LNCAP (cell line): ENCODE results near the gene ESF1.
A peak's percentile ranks its signal among the peaks of the same experiment; 100 is the strongest.

Experiments
- TF ChIP-seq, protein P1 (sequence below): fragments of 450-650 bp; IDR thresholded peaks from 2 replicates; pipeline ENCODE4 v1.5.1; 2017; ENCODE audit warnings: mild to moderate bottlenecking

The ESF1 gene

DNA sequence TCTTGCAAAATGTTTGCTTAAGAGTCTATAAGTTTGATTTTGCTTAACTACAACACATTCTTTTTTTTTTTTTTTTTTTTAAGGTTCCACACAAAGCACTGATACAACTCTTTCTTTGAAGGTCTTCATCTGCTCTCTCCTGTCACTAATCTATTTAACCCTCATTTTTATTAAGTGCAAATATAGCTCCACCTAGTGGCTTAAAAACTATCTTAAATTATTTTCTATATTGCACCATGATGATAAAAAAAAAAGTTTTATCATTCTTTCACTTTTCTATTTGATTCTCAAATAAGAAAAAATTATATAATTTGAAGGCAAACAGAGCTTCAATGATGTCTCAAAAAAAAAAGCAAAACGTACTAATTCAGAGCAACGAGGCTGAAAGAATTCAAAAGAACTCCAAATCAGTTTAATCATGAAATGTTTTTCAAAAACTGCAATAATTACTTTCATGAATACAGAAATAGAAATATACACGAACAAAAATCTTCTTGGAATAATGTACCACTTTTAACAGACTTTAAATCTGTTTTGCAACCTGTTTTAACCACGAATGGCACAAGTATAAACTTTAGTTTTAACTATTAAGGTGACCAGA, 12.8 kb downstream of the ESF1 start:
- TF ChIP-seq, protein P1, sequence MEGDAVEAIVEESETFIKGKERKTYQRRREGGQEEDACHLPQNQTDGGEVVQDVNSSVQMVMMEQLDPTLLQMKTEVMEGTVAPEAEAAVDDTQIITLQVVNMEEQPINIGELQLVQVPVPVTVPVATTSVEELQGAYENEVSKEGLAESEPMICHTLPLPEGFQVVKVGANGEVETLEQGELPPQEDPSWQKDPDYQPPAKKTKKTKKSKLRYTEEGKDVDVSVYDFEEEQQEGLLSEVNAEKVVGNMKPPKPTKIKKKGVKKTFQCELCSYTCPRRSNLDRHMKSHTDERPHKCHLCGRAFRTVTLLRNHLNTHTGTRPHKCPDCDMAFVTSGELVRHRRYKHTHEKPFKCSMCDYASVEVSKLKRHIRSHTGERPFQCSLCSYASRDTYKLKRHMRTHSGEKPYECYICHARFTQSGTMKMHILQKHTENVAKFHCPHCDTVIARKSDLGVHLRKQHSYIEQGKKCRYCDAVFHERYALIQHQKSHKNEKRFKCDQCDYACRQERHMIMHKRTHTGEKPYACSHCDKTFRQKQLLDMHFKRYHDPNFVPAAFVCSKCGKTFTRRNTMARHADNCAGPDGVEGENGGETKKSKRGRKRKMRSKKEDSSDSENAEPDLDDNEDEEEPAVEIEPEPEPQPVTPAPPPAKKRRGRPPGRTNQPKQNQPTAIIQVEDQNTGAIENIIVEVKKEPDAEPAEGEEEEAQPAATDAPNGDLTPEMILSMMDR, result peak; percentile 49

- TF ChIP-seq, protein P1, result no peak
These were observed 14.6 kb downstream of the ESF1 start for GRCh38 chr20:13770141-13770540.

DNA sequence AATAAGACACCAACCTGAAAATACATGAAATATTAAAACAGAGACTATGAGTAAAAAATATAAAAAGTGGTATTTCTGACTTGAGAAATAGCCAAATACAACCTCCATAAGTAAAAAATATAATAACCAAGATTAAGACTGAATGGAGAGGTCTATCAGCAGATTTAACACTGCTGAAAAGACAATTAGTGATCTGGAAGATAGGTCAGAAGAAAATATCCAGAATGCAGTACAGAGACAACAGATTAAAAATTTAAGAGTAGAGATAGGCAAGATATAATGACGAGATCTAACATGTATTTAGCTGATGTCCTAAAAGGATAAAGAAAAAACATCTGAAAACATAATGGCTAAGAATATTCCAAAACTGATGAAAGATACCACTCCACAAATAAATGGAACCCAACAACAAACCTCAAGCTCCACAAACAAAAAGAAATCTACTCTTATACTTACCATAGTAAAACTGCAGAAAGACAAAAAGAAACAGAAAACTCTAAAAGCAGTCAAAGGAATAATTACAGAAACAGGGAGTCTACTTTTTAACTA, 18.8 kb downstream of the ESF1 start:
- TF ChIP-seq, protein P1, result no peak

GRCh38 chr20:13765299-13765698, 19.4 kb downstream of the ESF1 start:
- TF ChIP-seq, protein P1, result no peak

GRCh38 chr20:13758884-13759283, 25.8 kb downstream of the ESF1 start:
- TF ChIP-seq, protein P1, result no peak

- TF ChIP-seq, protein P1, result no peak
These were observed 28.2 kb downstream of the ESF1 start for GRCh38 chr20:13756551-13756950.

DNA sequence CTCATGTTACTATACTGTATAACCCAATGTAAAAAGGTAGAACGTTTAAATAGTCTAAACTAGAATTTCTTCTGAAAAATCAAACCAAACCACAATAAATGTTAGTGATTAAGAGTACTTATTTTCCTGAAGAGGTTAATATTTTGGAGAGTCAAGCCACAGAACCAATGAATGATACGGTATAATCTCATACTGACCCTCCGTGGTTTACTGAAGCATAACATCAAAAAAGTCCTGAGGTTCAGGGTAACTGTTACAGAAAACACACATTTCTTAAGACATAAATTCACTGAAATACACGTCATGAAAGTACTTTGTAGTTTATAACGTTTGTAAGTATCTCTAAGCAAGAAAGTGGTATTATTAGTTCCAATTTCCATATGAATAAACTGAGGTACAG, 28.9 kb downstream of the ESF1 start:
- TF ChIP-seq, protein P1, result no peak
